ENCODE measurements around the gene SLC2A3. TPM values are rescaled to one million over a fixed set of nuclear protein-coding genes. Genes with fewer than 3 reads are reported as not detected.

The SLC2A3 gene
- total RNA-seq, 2 experiments from 2014 or later, result 227 to 230 TPM

Other genes with a start within 250 kb of the SLC2A3 start
- not detected for gene GDF3, start 240.4 kb downstream of the SLC2A3 start, total RNA-seq
- gene DPPA3, start 224.8 kb downstream of the SLC2A3 start, total RNA-seq, result not detected
- gene CLEC4C, start 188.8 kb downstream of the SLC2A3 start, total RNA-seq, result not detected
- not detected for gene NANOGNB, start 171.0 kb downstream of the SLC2A3 start, total RNA-seq
- gene NANOG, start 146.8 kb downstream of the SLC2A3 start, total RNA-seq, result not detected
- under 1 TPM; 0.12 to 0.19 TPM for gene SLC2A14, start 63.3 kb downstream of the SLC2A3 start, total RNA-seq
- gene FOXJ2, start 96.5 kb upstream of the SLC2A3 start, total RNA-seq, result 10 to 100 TPM; 21.4 to 22.5 TPM
- 1 to 10 TPM; 5.4 to 5.9 TPM for gene C3AR1, start 130.2 kb upstream of the SLC2A3 start, total RNA-seq
- 10 to 100 TPM; 38.0 to 39.4 TPM for gene NECAP1, start 146.1 kb upstream of the SLC2A3 start, total RNA-seq
- under 1 TPM in 1 of 2 experiments, not detected in 1; 0.19 TPM for gene CLEC4A, start 187.4 kb upstream of the SLC2A3 start, total RNA-seq
- gene ZNF705A, start 220.8 kb upstream of the SLC2A3 start, total RNA-seq, result not detected